CD4-positive, alpha-beta T cell (primary cell): Measurements from ENCODE around the gene ORC3. TPM values are rescaled to one million over a fixed set of nuclear protein-coding genes. Genes with fewer than 3 reads are reported as not detected.

Experiments
- ATAC-seq: fragments of 200-7000 bp; cut with Tn5 transposase; one replicate; pipeline ENCODE4 v1.10.0; 2022; ENCODE audit warnings: mild to moderate bottlenecking; ENCODE audit not compliant: poor library complexity
- CTCF ChIA-PET: fragments of 350-600 bp; sonication (Branson Sonifier 250); formaldehyde crosslinking; loops from one replicate; lab custom pipeline; 2021; ENCODE audit warnings: antibody characterized with exemption, inconsistent platforms; lab: Charles Lee
- POLR2A ChIA-PET: fragments of 350-600 bp; sonication (Branson Sonifier 250); formaldehyde crosslinking; loops from one replicate; lab custom pipeline; 2021; ENCODE audit warnings: antibody characterized with exemption, inconsistent platforms; lab: Charles Lee
- DNase-seq, 14 experiments: peaks; one replicate each; pipeline ENCODE4 v3.0.0-alpha.2; 2013 to 2020; ENCODE audit warnings: mixed read lengths in 2 of 14
- H3K27ac ChIP-seq, 2 donors: one replicate each; pipeline versions ENCODE4 v1.5.1 to v1.7.0; 2013; ENCODE audit warnings: low read length in 2 of 2, low read depth in 1 of 2, mild to moderate bottlenecking in 1 of 2
- H3K27me3 ChIP-seq, 2 experiments: 1 replicate in 1 of 2; 2 replicates in 1 of 2; pipeline versions ENCODE4 v1.6.1 to v1.7.0; 2013; ENCODE audit warnings: low read length in 2 of 2, control low read depth in 1 of 2, mild to moderate bottlenecking in 1 of 2, moderate library complexity in 1 of 2; ENCODE audit not compliant: insufficient read depth in 2 of 2, control insufficient read depth in 1 of 2
- H3K36me3 ChIP-seq: one replicate; pipeline ENCODE4 v1.6.1; 2013; ENCODE audit warnings: low read length, control low read depth; ENCODE audit not compliant: insufficient read depth
- H3K4me1 ChIP-seq: one replicate; pipeline ENCODE4 v1.6.1; 2013; ENCODE audit warnings: low read length, control low read depth; ENCODE audit not compliant: insufficient read depth
- H3K4me3 ChIP-seq: one replicate; pipeline ENCODE4 v1.5.1; 2013; ENCODE audit warnings: mild to moderate bottlenecking, low read length, moderate library complexity
- H3K9me3 ChIP-seq, 2 experiments: 1 replicate in 1 of 2; 2 replicates in 1 of 2; pipeline versions ENCODE4 v1.6.1 to v1.7.0; 2013; ENCODE audit warnings: low read length in 2 of 2, mild to moderate bottlenecking in 2 of 2, control low read depth in 1 of 2, moderate library complexity in 1 of 2; ENCODE audit not compliant: control insufficient read depth in 1 of 2, insufficient read depth in 1 of 2
- H3K27ac Mint-ChIP-seq: one replicate; pipeline ENCODE4 v1.8.0; 2020; ENCODE audit warnings: mixed read lengths
- H3K27me3 Mint-ChIP-seq: one replicate; pipeline ENCODE4 v1.8.0; 2021; ENCODE audit warnings: mixed read lengths
- H3K36me3 Mint-ChIP-seq: one replicate; pipeline ENCODE4 v1.8.0; 2021; ENCODE audit warnings: low read depth, mixed read lengths
- H3K4me1 Mint-ChIP-seq: one replicate; pipeline ENCODE4 v1.8.0; 2021; ENCODE audit warnings: low read depth, mixed read lengths
- H3K4me3 Mint-ChIP-seq: one replicate; pipeline ENCODE4 v1.8.0; 2020; ENCODE audit warnings: mild to moderate bottlenecking, mixed read lengths
- H3K9me3 Mint-ChIP-seq: one replicate; pipeline ENCODE4 v1.8.0; 2020; ENCODE audit warnings: mixed read lengths
- CTCF ChIP-seq: fragments of 200-600 bp; IDR thresholded peaks from one replicate; pipeline ENCODE4 v1.8.0; 2022; ENCODE audit warnings: antibody characterized with exemption, mild to moderate bottlenecking
- intact Hi-C, 2 experiments: fragments of 100-400 bp; cut with DNase I in 1 of 2; cut with micrococcal nuclease in 1 of 2; formaldehyde crosslinking; loops; one replicate each; pipeline versions ENCODE4 v1.15.1 to v1.9.0; 2023 to 2025; cut with DNase I, micrococcal nuclease
- total RNA-seq, 174 experiments: library from RNA in 2 of 174; stranded (reverse) in 2 of 174; gene quantifications; one replicate each; pipeline ENCODE4 v1.2.3 and lab custom pipeline; 2021 to 2026

ORC3 gene
- total RNA-seq, 2 experiments from 2014 or later, result 12.1 to 12.9 TPM

GRCh38 chr6:87639373-87639772 lies 49.4 kb downstream of the ORC3 start:
- Mint-ChIP-seq H3K4me3 (no peak overlapping the region), H3K36me3 (peaks cover 57% of the 10 kb centered on the region), H3K4me1 (no peaks in the 10 kb centered on the region), H3K27me3 (no peaks in the 10 kb centered on the region), H3K9me3 (no peaks in the 10 kb centered on the region), H3K27ac (no peak overlapping the region)
- Histone ChIP-seq H3K4me1 (no peaks in the 10 kb centered on the region), H3K4me3 (no peak overlapping the region), H3K9me3 (no peaks in the 10 kb centered on the region), H3K27me3 (no peaks in the 10 kb centered on the region), H3K36me3 (peaks cover 12% of the 10 kb centered on the region), H3K27ac (no peak overlapping the region)
- no peak for ATAC-seq
- no peak for TF ChIP-seq CTCF
- DNase-seq, result no peak
- CTCF ChIA-PET, result no interaction called here
- intact Hi-C loops, result no loop called here
- POLR2A ChIA-PET, result interaction anchor here (0.7 kb wide), 1 partner anchor 24 kb away, joined by 4 read pairs; no protein-coding TSS in a partner anchor

GRCh38 chr6:87641065-87641692 lies 51.2 kb downstream of the ORC3 start:
- POLR2A ChIA-PET, result interaction anchor here (0.7 to 1.5 kb wide), 2 partner anchors 12 to 16 kb away, joined by 3 to 4 read pairs; no protein-coding TSS in a partner anchor
- CTCF ChIA-PET, result interaction anchor here (1.0 to 1.5 kb wide), 2 partner anchors 22 to 36 kb away, joined by 3 to 4 read pairs; no protein-coding TSS in a partner anchor
- Histone ChIP-seq H3K36me3 (peaks cover 12% of the 10 kb centered on the region), H3K27me3 (no peaks in the 10 kb centered on the region), H3K27ac (no peak overlapping the region), H3K4me1 (peaks cover 4% of the 10 kb centered on the region), H3K9me3 (no peaks in the 10 kb centered on the region), H3K4me3 (no peak overlapping the region)
- Mint-ChIP-seq H3K4me3 (no peak overlapping the region), H3K27me3 (no peaks in the 10 kb centered on the region), H3K9me3 (no peaks in the 10 kb centered on the region), H3K36me3 (peaks cover 43% of the 10 kb centered on the region), H3K4me1 (peaks cover 12% of the 10 kb centered on the region), H3K27ac (no peak overlapping the region)
- no peak for ATAC-seq
- DNase-seq, result no peak
- intact Hi-C loops, result no loop called here
- no peak for TF ChIP-seq CTCF

GRCh38 chr6:87645080-87645479 lies 55.1 kb downstream of the ORC3 start:
- no peak for TF ChIP-seq CTCF
- H3K27ac ChIP-seq, result no peak overlapping the region
- peaks cover 37% of the 10 kb centered on the region for H3K36me3 Mint-ChIP-seq

More at GRCh38 chr6:87645080-87645479, 55.1 kb downstream of the ORC3 start:
- no peaks in the 10 kb centered on the region for H3K27me3 Mint-ChIP-seq
- H3K36me3 ChIP-seq, result peaks cover 5% of the 10 kb centered on the region
- H3K27ac Mint-ChIP-seq, result peak overlapping the region; percentile 64
- ATAC-seq (peak; percentile 32), DNase-seq (peak in 3 of 14 experiments; percentile 28 to 47 (median 30))
- no peaks in the 10 kb centered on the region for H3K9me3 ChIP-seq
- no peaks in the 10 kb centered on the region for H3K9me3 Mint-ChIP-seq
- ChIA-PET POLR2A (interaction anchor here (0.7 to 0.8 kb wide), 3 partner anchors 9 to 53 kb away, joined by 3 to 4 read pairs (median 4); no protein-coding TSS in a partner anchor), CTCF (interaction anchor here (0.7 to 1.4 kb wide), 2 partner anchors 10 to 11 kb away, joined by 3 to 5 read pairs; no protein-coding TSS in a partner anchor)
- peaks cover 4% of the 10 kb centered on the region for H3K4me1 ChIP-seq
- intact Hi-C loops, result no loop called here
- peak overlapping the region; percentile 33 for H3K4me3 ChIP-seq
- H3K27me3 ChIP-seq, result no peaks in the 10 kb centered on the region
- H3K4me1 Mint-ChIP-seq, result peaks cover 12% of the 10 kb centered on the region
- H3K4me3 Mint-ChIP-seq, result peak overlapping the region; percentile 67
